ENCODE data around the gene FOXP4.

DNA sequence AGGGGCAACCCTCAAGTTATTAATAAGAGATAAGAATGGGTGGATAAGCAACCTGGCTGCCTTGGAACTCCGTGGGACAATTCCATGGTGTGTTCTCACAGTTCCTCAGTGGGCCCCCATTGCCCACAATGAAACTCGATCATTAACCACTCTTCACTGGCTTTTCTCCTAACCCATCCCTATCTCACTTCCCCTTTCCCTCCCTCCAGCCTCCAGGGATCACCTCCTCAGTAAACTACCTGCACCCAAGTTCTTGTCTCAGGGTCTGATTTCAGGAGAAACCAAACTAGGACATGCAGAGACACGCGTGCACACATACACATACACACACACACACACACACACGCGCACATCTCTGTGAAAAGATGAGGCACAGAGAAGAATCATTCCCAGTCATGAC, 37.7 kb upstream of the FOXP4 start:
- TF ChIP-seq, protein P1, sequence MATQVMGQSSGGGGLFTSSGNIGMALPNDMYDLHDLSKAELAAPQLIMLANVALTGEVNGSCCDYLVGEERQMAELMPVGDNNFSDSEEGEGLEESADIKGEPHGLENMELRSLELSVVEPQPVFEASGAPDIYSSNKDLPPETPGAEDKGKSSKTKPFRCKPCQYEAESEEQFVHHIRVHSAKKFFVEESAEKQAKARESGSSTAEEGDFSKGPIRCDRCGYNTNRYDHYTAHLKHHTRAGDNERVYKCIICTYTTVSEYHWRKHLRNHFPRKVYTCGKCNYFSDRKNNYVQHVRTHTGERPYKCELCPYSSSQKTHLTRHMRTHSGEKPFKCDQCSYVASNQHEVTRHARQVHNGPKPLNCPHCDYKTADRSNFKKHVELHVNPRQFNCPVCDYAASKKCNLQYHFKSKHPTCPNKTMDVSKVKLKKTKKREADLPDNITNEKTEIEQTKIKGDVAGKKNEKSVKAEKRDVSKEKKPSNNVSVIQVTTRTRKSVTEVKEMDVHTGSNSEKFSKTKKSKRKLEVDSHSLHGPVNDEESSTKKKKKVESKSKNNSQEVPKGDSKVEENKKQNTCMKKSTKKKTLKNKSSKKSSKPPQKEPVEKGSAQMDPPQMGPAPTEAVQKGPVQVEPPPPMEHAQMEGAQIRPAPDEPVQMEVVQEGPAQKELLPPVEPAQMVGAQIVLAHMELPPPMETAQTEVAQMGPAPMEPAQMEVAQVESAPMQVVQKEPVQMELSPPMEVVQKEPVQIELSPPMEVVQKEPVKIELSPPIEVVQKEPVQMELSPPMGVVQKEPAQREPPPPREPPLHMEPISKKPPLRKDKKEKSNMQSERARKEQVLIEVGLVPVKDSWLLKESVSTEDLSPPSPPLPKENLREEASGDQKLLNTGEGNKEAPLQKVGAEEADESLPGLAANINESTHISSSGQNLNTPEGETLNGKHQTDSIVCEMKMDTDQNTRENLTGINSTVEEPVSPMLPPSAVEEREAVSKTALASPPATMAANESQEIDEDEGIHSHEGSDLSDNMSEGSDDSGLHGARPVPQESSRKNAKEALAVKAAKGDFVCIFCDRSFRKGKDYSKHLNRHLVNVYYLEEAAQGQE (IDR thresholded peaks at IDR 0.05; ENCODE audit: low read depth, low read length), result no peak
- TF ChIP-seq, protein P2, sequence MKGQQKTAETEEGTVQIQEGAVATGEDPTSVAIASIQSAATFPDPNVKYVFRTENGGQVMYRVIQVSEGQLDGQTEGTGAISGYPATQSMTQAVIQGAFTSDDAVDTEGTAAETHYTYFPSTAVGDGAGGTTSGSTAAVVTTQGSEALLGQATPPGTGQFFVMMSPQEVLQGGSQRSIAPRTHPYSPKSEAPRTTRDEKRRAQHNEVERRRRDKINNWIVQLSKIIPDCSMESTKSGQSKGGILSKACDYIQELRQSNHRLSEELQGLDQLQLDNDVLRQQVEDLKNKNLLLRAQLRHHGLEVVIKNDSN (IDR thresholded peaks at IDR 0.05; ENCODE audit: borderline replicate concordance, low read depth), result no peak
- no peak for TF ChIP-seq RAD21 (IDR thresholded peaks at IDR 0.05; ENCODE audit: low read length)
- TF ChIP-seq EZH2phosphoT487 (IDR thresholded peaks at IDR 0.05; ENCODE audit: borderline replicate concordance, low read depth), result no peak
- TF ChIP-seq SIN3A (IDR thresholded peaks at IDR 0.05; ENCODE audit: borderline replicate concordance, low read depth, low read length), result no peak
- TF ChIP-seq, protein P3, sequence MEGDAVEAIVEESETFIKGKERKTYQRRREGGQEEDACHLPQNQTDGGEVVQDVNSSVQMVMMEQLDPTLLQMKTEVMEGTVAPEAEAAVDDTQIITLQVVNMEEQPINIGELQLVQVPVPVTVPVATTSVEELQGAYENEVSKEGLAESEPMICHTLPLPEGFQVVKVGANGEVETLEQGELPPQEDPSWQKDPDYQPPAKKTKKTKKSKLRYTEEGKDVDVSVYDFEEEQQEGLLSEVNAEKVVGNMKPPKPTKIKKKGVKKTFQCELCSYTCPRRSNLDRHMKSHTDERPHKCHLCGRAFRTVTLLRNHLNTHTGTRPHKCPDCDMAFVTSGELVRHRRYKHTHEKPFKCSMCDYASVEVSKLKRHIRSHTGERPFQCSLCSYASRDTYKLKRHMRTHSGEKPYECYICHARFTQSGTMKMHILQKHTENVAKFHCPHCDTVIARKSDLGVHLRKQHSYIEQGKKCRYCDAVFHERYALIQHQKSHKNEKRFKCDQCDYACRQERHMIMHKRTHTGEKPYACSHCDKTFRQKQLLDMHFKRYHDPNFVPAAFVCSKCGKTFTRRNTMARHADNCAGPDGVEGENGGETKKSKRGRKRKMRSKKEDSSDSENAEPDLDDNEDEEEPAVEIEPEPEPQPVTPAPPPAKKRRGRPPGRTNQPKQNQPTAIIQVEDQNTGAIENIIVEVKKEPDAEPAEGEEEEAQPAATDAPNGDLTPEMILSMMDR (IDR thresholded peaks at IDR 0.05), result no peak
- TF ChIP-seq RXRA (IDR thresholded peaks at IDR 0.05; ENCODE audit: borderline replicate concordance, low read depth), result no peak
- TF ChIP-seq NFIC (IDR thresholded peaks at IDR 0.05; ENCODE audit: borderline replicate concordance), result no peak
